ENCODE measurements around the gene EPB41L2.
"Not testable (repeated sequence)": the region's sequence is repeated elsewhere in the genome, so short reads cannot be mapped to it uniquely, and the experiment has no call there.

The EPB41L2 gene

GRCh38 chr6:130838250-130838860, 224.7 kb downstream of the EPB41L2 start:
- no peak for DNase-seq (ENCODE audit: low read depth in 2 of 2)

GRCh38 chr6:130837067-130837466, 226.0 kb downstream of the EPB41L2 start:
- no peak for DNase-seq (ENCODE audit: low read depth in 2 of 2)

GRCh38 chr6:130836055-130836640, 226.9 kb downstream of the EPB41L2 start:
- DNase-seq (ENCODE audit: low read depth in 2 of 2) = no peak

- no peak for DNase-seq (ENCODE audit: low read depth in 2 of 2)
Measured at GRCh38 chr6:130834482-130835251, 228.4 kb downstream of the EPB41L2 start.

- no peak for DNase-seq (ENCODE audit: low read depth in 2 of 2)
Measured at GRCh38 chr6:130833569-130833968, 229.5 kb downstream of the EPB41L2 start.

- DNase-seq (ENCODE audit: low read depth in 2 of 2) = no peak
Measured at GRCh38 chr6:130831607-130832006, 231.4 kb downstream of the EPB41L2 start.

GRCh38 chr6:130829333-130829910, 233.6 kb downstream of the EPB41L2 start:
- no peak for DNase-seq (ENCODE audit: low read depth in 2 of 2)

GRCh38 chr6:130827247-130828149, 235.5 kb downstream of the EPB41L2 start, which contains the start of gene SMLR1:
TSS of gene SMLR1 (plus strand) at chr6:130827406. CDS start at chr6:130827414, 8 bp downstream.
- no peak for DNase-seq (ENCODE audit: low read depth in 2 of 2)

- DNase-seq (ENCODE audit: low read depth in 2 of 2) = no peak
Measured at GRCh38 chr6:130826442-130827246, 236.4 kb downstream of the EPB41L2 start.

GRCh38 chr6:130825772-130826441, 237.1 kb downstream of the EPB41L2 start:
- DNase-seq (ENCODE audit: low read depth in 2 of 2) = no peak

- DNase-seq (ENCODE audit: low read depth in 2 of 2) = no peak
Measured at GRCh38 chr6:130824978-130825694, 237.9 kb downstream of the EPB41L2 start.

GRCh38 chr6:130822736-130823135, 240.3 kb downstream of the EPB41L2 start:
- no peak for DNase-seq (ENCODE audit: low read depth in 2 of 2)

- DNase-seq (ENCODE audit: low read depth in 2 of 2) = no peak
Measured at GRCh38 chr6:130815200-130816071, 247.6 kb downstream of the EPB41L2 start.

GRCh38 chr6:130814506-130814905, 248.5 kb downstream of the EPB41L2 start:
- DNase-seq (ENCODE audit: low read depth in 2 of 2) = no peak

GRCh38 chr6:130811932-130812331, 251.1 kb downstream of the EPB41L2 start:
- DNase-seq (ENCODE audit: low read depth in 2 of 2) = no peak

GRCh38 chr6:130810307-130811030, 252.6 kb downstream of the EPB41L2 start:
- no peak for DNase-seq (ENCODE audit: low read depth in 2 of 2)

GRCh38 chr6:130801368-130801767, 261.7 kb downstream of the EPB41L2 start:
- not testable (repeated sequence) for DNase-seq (ENCODE audit: low read depth in 2 of 2)

GRCh38 chr6:130797061-130797460, 266.0 kb downstream of the EPB41L2 start:
- DNase-seq (ENCODE audit: low read depth in 2 of 2) = no peak
